ENCODE measurements around the gene AP3B2. TPM values are rescaled to one million over a fixed set of nuclear protein-coding genes. Genes with fewer than 3 reads are reported as not detected.

The AP3B2 gene
- total and polyA plus RNA-seq, 2 of the 4 experiments (the other 2 are of a cell fraction) = 0.14 TPM; not detected in 1

DNA sequence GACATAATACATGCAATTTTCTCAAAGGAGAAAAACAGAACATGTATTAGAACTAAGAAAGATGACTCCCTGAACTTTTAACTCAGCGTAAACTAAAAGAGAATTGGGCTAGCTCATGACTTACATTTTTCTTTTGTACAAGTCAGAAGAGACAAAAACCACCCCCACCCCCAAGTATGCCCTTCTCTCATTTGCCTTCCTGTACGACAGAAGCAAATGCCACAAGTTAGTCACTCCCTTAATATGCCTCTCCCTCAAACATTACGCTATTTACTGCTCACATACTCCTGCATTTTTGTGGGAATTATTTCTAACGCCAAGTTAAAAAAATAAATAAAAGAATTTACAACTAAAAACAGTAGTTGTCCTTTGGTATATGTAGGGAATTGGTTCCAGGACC, 84.5 kb downstream of the AP3B2 start:
- Histone ChIP-seq H4K8ac (ENCODE audit: low read depth in 2 of 2, low read length in 2 of 2) (no peak overlapping the region), H2BK5ac (ENCODE audit: low read depth, low read length, poor library complexity, severe bottlenecking) (no peak overlapping the region), H4K20me1 (ENCODE audit: insufficient read depth, low read length) (no peaks in the 10 kb centered on the region), H3K4ac (ENCODE audit: low read depth, low read length) (no peak overlapping the region), H2AK9ac (replicated peaks; ENCODE audit: low read depth, low read length, poor library complexity) (no peak overlapping the region), H3K9ac (ENCODE audit: low read depth, low read length) (no peak overlapping the region), H3K27me3 (ENCODE audit: control insufficient read depth, insufficient read depth, low read length) (no peaks in the 10 kb centered on the region), H2BK20ac (ENCODE audit: low read depth, low read length) (no peak overlapping the region), H2BK120ac (ENCODE audit: low read depth, low read length) (no peak overlapping the region), H3K4me1 (ENCODE audit: control insufficient read depth, insufficient read depth, low read length) (no peaks in the 10 kb centered on the region), H3K9me1 (ENCODE audit: insufficient read depth, low read length) (no peaks in the 10 kb centered on the region), H3K14ac (replicated peaks; ENCODE audit: low read depth, low read length) (no peak overlapping the region), H2AK5ac (ENCODE audit: low read depth, low read length) (no peak overlapping the region), H3K56ac (ENCODE audit: extremely low read depth, insufficient read depth, low read length) (no peak overlapping the region), H3K23ac (ENCODE audit: low read depth, low read length) (no peak overlapping the region), H2BK15ac (ENCODE audit: low read depth, low read length) (no peak overlapping the region), H3K36me3 (ENCODE audit: control insufficient read depth, insufficient read depth, low read length) (no peaks in the 10 kb centered on the region), H3K4me2 (ENCODE audit: low read depth, low read length) (no peak overlapping the region), H3K4me3 (ENCODE audit: insufficient read depth, low read depth, low read length) (no peak overlapping the region), H4K91ac (ENCODE audit: insufficient read depth, low read depth, low read length) (no peak overlapping the region), H3K79me1 (ENCODE audit: low read depth in 1 of 2, low read length in 2 of 2) (no peaks in the 10 kb centered on the region), H2AFZ (replicated peaks; ENCODE audit: low read length, poor library complexity) (no peak overlapping the region), H3K27ac (ENCODE audit: insufficient read depth, low read length) (no peak overlapping the region), H3K18ac (ENCODE audit: low read depth, low read length) (no peak overlapping the region), H4K5ac (ENCODE audit: low read depth, low read length) (no peak overlapping the region), H3K9me3 (ENCODE audit: control insufficient read depth, insufficient read depth, low read length) (no peaks in the 10 kb centered on the region)
- DNase-seq (no peak), ATAC-seq (ENCODE audit: low read depth) (no peak; the same call in 1 of the 2 replicates)
- dilution Hi-C loops (cut with HindIII; ENCODE audit: low sequenced_read_pairs, unreplicated experiment) = no loop called here
- intact Hi-C loops (cut with micrococcal nuclease) = loop anchor here (10.0 kb wide), 1 partner anchor 60 kb away; no protein-coding TSS in a partner anchor
- BruUV-seq (replicated peaks) = no TSS peak
- POLR2A ChIA-PET (ENCODE audit: unreplicated experiment) = no interaction called here
- no CpG with 5 or more reads among the region's 4 CpGs for WGBS, 2 experiments (ENCODE audit: extremely low coverage in 2 of 2, insufficient read length in 1 of 2)
- in situ Hi-C loops (cut with MboI; ENCODE audit: low sequenced_read_pairs) = no loop called here
- CTCF ChIA-PET = no interaction called here
- TF ChIP-seq NFE2L2 (IDR thresholded peaks at IDR 0.05; ENCODE audit: low read depth, low read length) (no peak), SMC3 (IDR thresholded peaks at IDR 0.05; ENCODE audit: low read depth, low read length) (no peak), FOS (IDR thresholded peaks at IDR 0.05; ENCODE audit: low read depth, low read length) (no peak), CEBPB (IDR thresholded peaks at IDR 0.05; ENCODE audit: low read depth, low read length) (no peak), RAD21 (IDR thresholded peaks at IDR 0.05; ENCODE audit: low read length) (no peak), POLR2A (IDR thresholded peaks at IDR 0.05; ENCODE audit: low read depth, low read length) (no peak), CHD1 (IDR thresholded peaks at IDR 0.05; ENCODE audit: low read depth, low read length) (no peak), MXI1 (IDR thresholded peaks at IDR 0.05; ENCODE audit: borderline replicate concordance, low read depth, low read length) (no peak), BHLHE40 (IDR thresholded peaks at IDR 0.05; ENCODE audit: low read depth, low read length) (no peak), MAFK (IDR thresholded peaks at IDR 0.05; ENCODE audit: low read depth, low read length) (no peak), RCOR1 (IDR thresholded peaks at IDR 0.05; ENCODE audit: insufficient replicate concordance, low read length) (no peak), MAZ (IDR thresholded peaks at IDR 0.05; ENCODE audit: borderline replicate concordance, low read depth, low read length) (no peak), RFX5 (IDR thresholded peaks at IDR 0.05; ENCODE audit: low read depth, low read length) (no peak)
- TF ChIP-seq, protein P1, sequence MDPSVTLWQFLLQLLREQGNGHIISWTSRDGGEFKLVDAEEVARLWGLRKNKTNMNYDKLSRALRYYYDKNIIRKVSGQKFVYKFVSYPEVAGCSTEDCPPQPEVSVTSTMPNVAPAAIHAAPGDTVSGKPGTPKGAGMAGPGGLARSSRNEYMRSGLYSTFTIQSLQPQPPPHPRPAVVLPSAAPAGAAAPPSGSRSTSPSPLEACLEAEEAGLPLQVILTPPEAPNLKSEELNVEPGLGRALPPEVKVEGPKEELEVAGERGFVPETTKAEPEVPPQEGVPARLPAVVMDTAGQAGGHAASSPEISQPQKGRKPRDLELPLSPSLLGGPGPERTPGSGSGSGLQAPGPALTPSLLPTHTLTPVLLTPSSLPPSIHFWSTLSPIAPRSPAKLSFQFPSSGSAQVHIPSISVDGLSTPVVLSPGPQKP (IDR thresholded peaks at IDR 0.05; ENCODE audit: borderline replicate concordance, low read depth, low read length) = no peak
- TF ChIP-seq, protein P2, sequence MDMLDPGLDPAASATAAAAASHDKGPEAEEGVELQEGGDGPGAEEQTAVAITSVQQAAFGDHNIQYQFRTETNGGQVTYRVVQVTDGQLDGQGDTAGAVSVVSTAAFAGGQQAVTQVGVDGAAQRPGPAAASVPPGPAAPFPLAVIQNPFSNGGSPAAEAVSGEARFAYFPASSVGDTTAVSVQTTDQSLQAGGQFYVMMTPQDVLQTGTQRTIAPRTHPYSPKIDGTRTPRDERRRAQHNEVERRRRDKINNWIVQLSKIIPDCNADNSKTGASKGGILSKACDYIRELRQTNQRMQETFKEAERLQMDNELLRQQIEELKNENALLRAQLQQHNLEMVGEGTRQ (IDR thresholded peaks at IDR 0.05; ENCODE audit: low read depth, low read length) = no peak
- TF ChIP-seq, protein P3, sequence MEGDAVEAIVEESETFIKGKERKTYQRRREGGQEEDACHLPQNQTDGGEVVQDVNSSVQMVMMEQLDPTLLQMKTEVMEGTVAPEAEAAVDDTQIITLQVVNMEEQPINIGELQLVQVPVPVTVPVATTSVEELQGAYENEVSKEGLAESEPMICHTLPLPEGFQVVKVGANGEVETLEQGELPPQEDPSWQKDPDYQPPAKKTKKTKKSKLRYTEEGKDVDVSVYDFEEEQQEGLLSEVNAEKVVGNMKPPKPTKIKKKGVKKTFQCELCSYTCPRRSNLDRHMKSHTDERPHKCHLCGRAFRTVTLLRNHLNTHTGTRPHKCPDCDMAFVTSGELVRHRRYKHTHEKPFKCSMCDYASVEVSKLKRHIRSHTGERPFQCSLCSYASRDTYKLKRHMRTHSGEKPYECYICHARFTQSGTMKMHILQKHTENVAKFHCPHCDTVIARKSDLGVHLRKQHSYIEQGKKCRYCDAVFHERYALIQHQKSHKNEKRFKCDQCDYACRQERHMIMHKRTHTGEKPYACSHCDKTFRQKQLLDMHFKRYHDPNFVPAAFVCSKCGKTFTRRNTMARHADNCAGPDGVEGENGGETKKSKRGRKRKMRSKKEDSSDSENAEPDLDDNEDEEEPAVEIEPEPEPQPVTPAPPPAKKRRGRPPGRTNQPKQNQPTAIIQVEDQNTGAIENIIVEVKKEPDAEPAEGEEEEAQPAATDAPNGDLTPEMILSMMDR (conservative IDR thresholded peaks at IDR 0.05; ENCODE audit: low read depth, low read length) = no peak

All from IMR-90 (cell line).